Hepatocyte (in vitro differentiated cells): Measurements from ENCODE around the gene POMGNT2. TPM values are rescaled to one million over a fixed set of nuclear protein-coding genes. Genes with fewer than 3 reads are reported as not detected.

Source experiments
- DNase-seq: peaks from one replicate; pipeline ENCODE4 v3.0.0-alpha.2; 2016; ENCODE audit warnings: low spot score
- H2AFZ ChIP-seq: fragments of 200-600 bp; sonication (generic); 2 replicates; pipeline ENCODE4 v1.6.0; 2016; ENCODE audit warnings: antibody characterized with exemption, mild to moderate bottlenecking
- H3K27ac ChIP-seq: fragments of 200-600 bp; sonication (generic); 2 replicates; pipeline ENCODE4 v1.5.1; 2016; ENCODE audit warnings: mild to moderate bottlenecking
- H3K27me3 ChIP-seq: fragments of 200-600 bp; sonication (generic); 2 replicates; pipeline ENCODE4 v1.6.1; 2016
- H3K36me3 ChIP-seq: fragments of 200-600 bp; sonication (generic); replicated peaks from 2 replicates; pipeline ENCODE4 v1.5.1; 2016; ENCODE audit warnings: low read depth; ENCODE audit not compliant: insufficient read depth
- H3K4me1 ChIP-seq: fragments of 200-600 bp; sonication (generic); 2 replicates; pipeline ENCODE4 v1.5.1; 2016; ENCODE audit warnings: mild to moderate bottlenecking, moderate library complexity; ENCODE audit not compliant: insufficient read depth
- H3K4me2 ChIP-seq: fragments of 200-600 bp; sonication (generic); 2 replicates; pipeline ENCODE4 v1.6.0; 2016
- H3K4me3 ChIP-seq: fragments of 200-600 bp; sonication (generic); 2 replicates; pipeline ENCODE4 v1.5.1; 2016; ENCODE audit warnings: mild to moderate bottlenecking
- H3K79me2 ChIP-seq: fragments of 200-600 bp; sonication (generic); 2 replicates; pipeline ENCODE4 v1.6.0; 2017; ENCODE audit warnings: mild to moderate bottlenecking
- H3K9me2 ChIP-seq: fragments of 200-600 bp; sonication (generic); replicated peaks from 2 replicates; pipeline ENCODE4 v1.6.0; 2017; ENCODE audit warnings: mild to moderate bottlenecking; ENCODE audit not compliant: insufficient read depth
- H3K9me3 ChIP-seq: fragments of 200-600 bp; sonication (generic); 2 replicates; pipeline ENCODE4 v1.5.1; 2016; ENCODE audit warnings: low read depth, mild to moderate bottlenecking
- H4K20me1 ChIP-seq: fragments of 200-600 bp; sonication (generic); 2 replicates; pipeline ENCODE4 v1.6.0; 2016; ENCODE audit warnings: mild to moderate bottlenecking; ENCODE audit not compliant: insufficient read depth, poor library complexity, severe bottlenecking
- EZH2 ChIP-seq: fragments of 200-600 bp; sonication (generic); IDR thresholded peaks from 2 replicates; pipeline ENCODE4 v1.6.1; 2016; ENCODE audit warnings: antibody characterized with exemption, mild to moderate bottlenecking, borderline replicate concordance
- EZH2phosphoT487 ChIP-seq: fragments of 200-600 bp; sonication (generic); IDR thresholded peaks from one replicate; pipeline ENCODE4 v1.6.1; 2018; ENCODE audit warnings: antibody characterized with exemption, mild to moderate bottlenecking, low read depth, moderate library complexity; ENCODE audit not compliant: unreplicated experiment, severe bottlenecking
- WGBS: methylation state at CpG from one replicate; pipeline ENCODE4 v1.1.6; 2016; ENCODE audit warnings: low lambda C conversion rate; ENCODE audit errors: missing lambda C conversion rate; 5-methylcytosine and 5-hydroxymethylcytosine counted together
- polyA plus RNA-seq: library from polyadenylated mRNA; unstranded; fragments of >200 nt; fragmentation: Nextera tagmentation; extraction: Ambion mirVana; gene quantifications from 2 replicates; pipeline ENCODE4 v1.2.1, GENCODE V29; 2016
- total RNA-seq: library from RNA; depleted of rRNA; stranded (reverse); fragments of >200 nt; gene quantifications from 2 replicates; pipeline ENCODE4 v1.2.3, GENCODE V29; 2014
- TF ChIP-seq, protein P1 (sequence below): fragments of 200-600 bp; sonication (generic); IDR thresholded peaks from 2 replicates; pipeline ENCODE4 v1.5.1; 2016; ENCODE audit warnings: antibody characterized with exemption, mild to moderate bottlenecking; ENCODE audit not compliant: poor library complexity

Gene POMGNT2
- total and polyA plus RNA-seq, 2 experiments from 2014 or later, result 27.6 to 45.6 TPM

DNA sequence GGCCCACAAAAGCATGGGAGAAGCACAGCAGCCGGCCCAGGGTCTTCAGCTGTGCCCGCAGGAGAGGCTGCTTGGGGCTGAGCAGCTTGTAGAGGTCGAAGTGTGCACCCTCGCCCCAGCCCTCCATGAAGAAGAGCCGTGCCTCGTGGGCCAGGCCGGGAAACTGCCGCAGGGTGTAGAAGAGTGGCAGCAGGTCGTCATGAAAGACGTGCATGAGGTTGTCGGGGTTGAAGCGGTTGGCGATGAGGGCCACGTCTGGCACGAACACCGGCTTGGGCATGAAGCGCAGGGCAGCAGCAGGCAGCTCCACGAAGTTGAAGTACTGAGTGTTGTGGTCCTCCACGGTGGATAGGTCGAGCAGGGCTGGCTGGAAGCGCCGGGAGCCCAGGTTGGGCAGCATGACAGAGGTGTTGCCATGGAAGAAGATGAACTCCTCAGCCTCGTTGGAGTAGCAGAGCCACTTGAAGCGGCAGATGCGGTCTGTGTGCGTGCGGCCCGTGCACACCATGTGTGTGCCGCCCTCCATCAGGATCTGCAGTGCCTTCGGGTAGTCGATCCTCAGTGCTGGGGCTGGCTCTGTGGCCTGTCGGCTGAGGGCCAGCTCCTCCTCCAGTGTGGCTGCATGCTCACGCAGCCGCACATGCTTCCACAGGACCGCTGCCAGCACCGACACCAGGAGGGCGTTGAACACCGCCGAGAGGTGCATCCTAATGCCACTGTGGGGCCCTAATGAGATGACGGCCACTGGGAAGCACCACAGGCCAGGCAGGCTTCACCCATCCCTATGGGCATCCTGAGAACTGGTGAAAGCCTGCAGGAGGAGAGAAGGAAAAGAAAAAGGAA is 24.9 kb downstream of the POMGNT2 start:
- no peak overlapping the region for H3K4me2 ChIP-seq
- H2AFZ ChIP-seq, result no peak overlapping the region
- no peaks in the 10 kb centered on the region for H3K27me3 ChIP-seq
- no peak overlapping the region for H3K27ac ChIP-seq
- WGBS, result 98% methylated on average over 40 of the region's 40 CpGs
- no peaks in the 10 kb centered on the region for H3K36me3 ChIP-seq
- no peaks in the 10 kb centered on the region for H3K9me2 ChIP-seq
- DNase-seq, result no peak
- no peak for TF ChIP-seq EZH2
- TF ChIP-seq, protein P1, sequence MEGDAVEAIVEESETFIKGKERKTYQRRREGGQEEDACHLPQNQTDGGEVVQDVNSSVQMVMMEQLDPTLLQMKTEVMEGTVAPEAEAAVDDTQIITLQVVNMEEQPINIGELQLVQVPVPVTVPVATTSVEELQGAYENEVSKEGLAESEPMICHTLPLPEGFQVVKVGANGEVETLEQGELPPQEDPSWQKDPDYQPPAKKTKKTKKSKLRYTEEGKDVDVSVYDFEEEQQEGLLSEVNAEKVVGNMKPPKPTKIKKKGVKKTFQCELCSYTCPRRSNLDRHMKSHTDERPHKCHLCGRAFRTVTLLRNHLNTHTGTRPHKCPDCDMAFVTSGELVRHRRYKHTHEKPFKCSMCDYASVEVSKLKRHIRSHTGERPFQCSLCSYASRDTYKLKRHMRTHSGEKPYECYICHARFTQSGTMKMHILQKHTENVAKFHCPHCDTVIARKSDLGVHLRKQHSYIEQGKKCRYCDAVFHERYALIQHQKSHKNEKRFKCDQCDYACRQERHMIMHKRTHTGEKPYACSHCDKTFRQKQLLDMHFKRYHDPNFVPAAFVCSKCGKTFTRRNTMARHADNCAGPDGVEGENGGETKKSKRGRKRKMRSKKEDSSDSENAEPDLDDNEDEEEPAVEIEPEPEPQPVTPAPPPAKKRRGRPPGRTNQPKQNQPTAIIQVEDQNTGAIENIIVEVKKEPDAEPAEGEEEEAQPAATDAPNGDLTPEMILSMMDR, result no peak
- no peak for TF ChIP-seq EZH2phosphoT487
- H3K4me3 ChIP-seq, result no peak overlapping the region
- peaks cover 3% of the 10 kb centered on the region for H3K4me1 ChIP-seq
- no peaks in the 10 kb centered on the region for H3K9me3 ChIP-seq
- no peaks in the 10 kb centered on the region for H3K79me2 ChIP-seq
- H4K20me1 ChIP-seq, result no peaks in the 10 kb centered on the region

DNA sequence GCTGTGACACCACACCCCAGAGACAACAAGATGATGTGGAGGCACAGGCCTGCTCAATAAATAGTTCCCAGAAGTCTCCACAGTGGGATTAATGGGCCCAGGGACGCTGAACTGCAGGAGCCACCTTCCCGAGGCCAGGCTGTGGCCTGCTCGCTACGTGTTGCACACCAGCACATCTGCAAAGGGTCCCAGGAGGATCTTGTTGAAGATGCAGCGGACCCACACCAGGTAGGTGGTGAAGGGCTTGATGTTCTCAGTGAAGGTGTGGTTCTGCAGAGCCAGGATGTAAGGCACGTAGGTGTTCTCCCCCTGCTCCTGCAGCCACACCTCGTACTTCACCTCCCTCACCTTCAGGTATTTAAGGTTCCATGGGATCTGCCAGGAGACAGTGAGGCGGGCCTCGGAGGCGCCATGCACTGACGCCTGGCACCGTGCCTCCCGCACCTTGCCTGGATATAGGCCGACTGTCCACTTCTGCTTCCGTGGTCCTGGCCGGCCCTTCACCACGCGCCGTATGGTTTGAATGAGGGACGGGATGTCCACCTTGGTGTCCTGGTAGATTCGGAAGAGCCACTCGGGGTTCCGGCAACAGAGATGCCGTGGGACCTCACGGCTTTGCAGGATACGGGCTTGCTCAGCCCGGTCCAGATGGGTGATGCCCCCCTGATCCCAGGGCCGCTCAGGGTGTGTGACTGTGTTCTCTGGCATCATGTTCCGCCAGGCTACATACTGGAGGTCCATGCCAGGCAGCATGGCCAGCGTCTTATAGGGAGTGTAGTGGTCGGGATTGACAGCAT is 26.1 kb downstream of the POMGNT2 start:
- no peak for TF ChIP-seq EZH2
- TF ChIP-seq, protein P1, result no peak
- TF ChIP-seq EZH2phosphoT487, result no peak
- 97% methylated on average over 31 of the region's 31 CpGs for WGBS

DNA sequence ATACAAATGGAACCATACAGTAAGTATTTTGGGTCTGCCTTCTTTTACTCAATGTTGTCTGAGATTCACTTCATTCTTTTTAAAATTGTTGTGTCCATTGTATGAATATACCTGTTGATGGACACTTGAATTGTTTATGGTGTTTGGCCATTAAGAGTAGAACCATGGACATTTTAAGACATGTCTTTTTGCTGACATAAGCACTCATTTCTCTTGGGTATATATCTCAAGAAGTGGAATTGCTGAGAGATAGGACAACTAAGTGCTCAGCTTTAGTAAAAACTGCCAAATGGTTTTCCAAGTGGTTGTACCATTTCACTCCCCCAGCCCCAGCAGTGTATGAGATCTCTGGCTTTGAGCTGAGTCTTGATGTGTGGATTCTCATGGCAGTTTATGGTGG is 28.2 kb downstream of the POMGNT2 start:
- Histone ChIP-seq H2AFZ (no peak overlapping the region), H3K4me3 (no peak overlapping the region), H3K9me2 (no peaks in the 10 kb centered on the region), H3K27ac (no peak overlapping the region), H3K4me2 (no peak overlapping the region), H4K20me1 (no peaks in the 10 kb centered on the region), H3K4me1 (peaks cover 3% of the 10 kb centered on the region), H3K79me2 (no peaks in the 10 kb centered on the region), H3K27me3 (no peaks in the 10 kb centered on the region), H3K36me3 (no peaks in the 10 kb centered on the region), H3K9me3 (no peaks in the 10 kb centered on the region)
- TF ChIP-seq EZH2phosphoT487 (no peak), EZH2 (no peak)
- TF ChIP-seq, protein P1, result no peak
- DNase-seq, result no peak

More for the DNA sequence above, 26.1 kb downstream of the POMGNT2 start:
- Histone ChIP-seq H3K9me2 (no peaks in the 10 kb centered on the region), H3K4me3 (no peak overlapping the region), H3K27ac (no peak overlapping the region), H3K4me1 (peaks cover 3% of the 10 kb centered on the region), H4K20me1 (no peaks in the 10 kb centered on the region), H3K9me3 (no peaks in the 10 kb centered on the region), H2AFZ (no peak overlapping the region), H3K4me2 (no peak overlapping the region), H3K79me2 (no peaks in the 10 kb centered on the region), H3K27me3 (no peaks in the 10 kb centered on the region), H3K36me3 (no peaks in the 10 kb centered on the region)
- DNase-seq, result no peak
